Vagina (tissue), 2 donors: ENCODE data around the gene GRHPR. TPM values are rescaled to one million over a fixed set of nuclear protein-coding genes. Genes with fewer than 3 reads are reported as not detected.

Experiments used
- DNase-seq, 2 donors: peaks; one replicate each; pipeline ENCODE4 v3.0.0-alpha.2; 2017; ENCODE audit errors: extremely low spot score in 2 of 2
- H3K27ac ChIP-seq: fragments of 200-600 bp; sonication (generic); one replicate; pipeline ENCODE4 v1.5.1; 2019
- H3K27me3 ChIP-seq: fragments of 200-600 bp; sonication (generic); one replicate; pipeline ENCODE4 v1.5.1; 2019
- H3K36me3 ChIP-seq, 2 donors: fragments of 200-600 bp; sonication (generic); one replicate each; pipeline ENCODE4 v1.5.1; 2017 to 2019
- H3K4me1 ChIP-seq: fragments of 200-600 bp; sonication (generic); one replicate; pipeline ENCODE4 v1.5.1; 2019
- H3K4me3 ChIP-seq, 2 donors: fragments of 200-600 bp; sonication (generic); 1 replicate in 1 of 2; 2 replicates in 1 of 2; pipeline ENCODE4 v1.5.1; 2016 to 2019
- H3K9me3 ChIP-seq: fragments of 200-600 bp; sonication (generic); one replicate; pipeline ENCODE4 v1.5.1; 2019
- POLR2A ChIP-seq, 2 donors: fragments of 450-650 bp; IDR thresholded peaks; one replicate each; pipeline ENCODE4 v1.6.1; 2017; ENCODE audit warnings: antibody characterized with exemption in 2 of 2, mild to moderate bottlenecking in 2 of 2, moderate library complexity in 2 of 2
- POLR2AphosphoS5 ChIP-seq, 2 donors: sonication (generic); formaldehyde crosslinking; IDR thresholded peaks; one replicate each; pipeline ENCODE4 v1.9.0; 2017; ENCODE audit warnings: antibody characterized with exemption in 2 of 2, mild to moderate bottlenecking in 2 of 2, low read depth in 1 of 2; ENCODE audit not compliant: insufficient read depth in 1 of 2
- intact Hi-C: fragments of 100-400 bp; cut with DNase I; formaldehyde crosslinking; loops from one replicate; pipeline ENCODE4 v1.15.1; 2023
- total RNA-seq: library from RNA; depleted of rRNA; stranded (reverse); fragments of >200 nt; gene quantifications from one replicate; pipeline ENCODE4 v1.2.3, GENCODE V29; 2016
- TF ChIP-seq, protein P1 (sequence below), 3 experiments: fragments of 450-650 bp in 2 of 3; fragments of 200-600 bp in 1 of 3; sonication (generic) in 1 of 3; IDR thresholded peaks; one replicate each; pipeline ENCODE4 v1.5.1; 2017 to 2019; ENCODE audit warnings: antibody characterized with exemption in 3 of 3, mild to moderate bottlenecking in 2 of 3, moderate library complexity in 2 of 3

GRHPR gene
- total RNA-seq, 1 donor from 2014 or later, result 134 TPM

DNA sequence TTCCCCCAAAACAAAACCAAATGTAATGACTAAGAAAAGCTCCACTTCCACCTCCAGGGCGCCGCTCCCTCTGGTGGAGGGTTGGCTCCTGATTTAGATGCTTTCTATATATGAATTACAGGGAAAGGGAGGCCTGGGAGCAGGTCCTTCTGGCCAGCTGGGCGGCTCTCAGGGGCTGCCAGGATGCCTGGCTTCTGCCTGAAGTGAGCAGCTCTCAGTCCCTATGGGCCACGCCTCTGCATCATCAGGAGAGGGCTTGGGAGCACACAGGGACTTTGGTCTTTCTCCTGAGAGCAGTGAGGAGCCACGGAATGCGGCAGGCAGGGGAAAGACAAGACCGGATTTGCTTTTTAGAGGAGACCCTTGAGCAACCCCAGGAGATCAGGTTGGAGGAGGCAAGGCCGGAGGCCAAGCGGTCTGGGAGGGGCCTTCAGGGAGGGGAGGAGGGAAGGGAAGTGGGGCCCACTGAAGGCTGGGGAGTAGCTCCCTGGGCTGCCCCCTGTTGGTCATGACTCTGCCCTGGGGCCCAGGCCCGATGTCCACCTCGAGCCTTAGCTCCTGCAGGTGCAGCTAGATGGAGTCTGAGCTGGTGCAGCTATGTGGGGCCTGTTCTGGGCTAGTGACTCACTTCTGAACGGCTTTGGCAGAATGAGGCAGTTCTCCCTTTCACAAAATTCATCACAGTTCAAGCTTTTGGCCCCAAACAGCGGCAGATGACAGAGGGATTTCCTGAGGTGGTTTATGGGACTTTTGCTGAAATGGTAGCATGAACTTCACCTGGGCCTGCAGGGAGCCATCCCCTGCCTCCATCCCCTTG is 11.3 kb upstream of the GRHPR start:
- intact Hi-C loops, result no loop called here
- Histone ChIP-seq H3K4me1 (peaks cover 8% of the 10 kb centered on the region), H3K36me3 (no peaks in the 10 kb centered on the region), H3K9me3 (no peaks in the 10 kb centered on the region), H3K4me3 (no peak overlapping the region), H3K27ac (no peak overlapping the region), H3K27me3 (no peaks in the 10 kb centered on the region)
- DNase-seq, result no peak
- TF ChIP-seq POLR2A (IDR thresholded peaks at IDR 0.05) (no peak), POLR2AphosphoS5 (IDR thresholded peaks at IDR 0.05; ENCODE audit: insufficient read depth in 1 of 2, low read depth in 1 of 2) (no peak)
- TF ChIP-seq, protein P1, sequence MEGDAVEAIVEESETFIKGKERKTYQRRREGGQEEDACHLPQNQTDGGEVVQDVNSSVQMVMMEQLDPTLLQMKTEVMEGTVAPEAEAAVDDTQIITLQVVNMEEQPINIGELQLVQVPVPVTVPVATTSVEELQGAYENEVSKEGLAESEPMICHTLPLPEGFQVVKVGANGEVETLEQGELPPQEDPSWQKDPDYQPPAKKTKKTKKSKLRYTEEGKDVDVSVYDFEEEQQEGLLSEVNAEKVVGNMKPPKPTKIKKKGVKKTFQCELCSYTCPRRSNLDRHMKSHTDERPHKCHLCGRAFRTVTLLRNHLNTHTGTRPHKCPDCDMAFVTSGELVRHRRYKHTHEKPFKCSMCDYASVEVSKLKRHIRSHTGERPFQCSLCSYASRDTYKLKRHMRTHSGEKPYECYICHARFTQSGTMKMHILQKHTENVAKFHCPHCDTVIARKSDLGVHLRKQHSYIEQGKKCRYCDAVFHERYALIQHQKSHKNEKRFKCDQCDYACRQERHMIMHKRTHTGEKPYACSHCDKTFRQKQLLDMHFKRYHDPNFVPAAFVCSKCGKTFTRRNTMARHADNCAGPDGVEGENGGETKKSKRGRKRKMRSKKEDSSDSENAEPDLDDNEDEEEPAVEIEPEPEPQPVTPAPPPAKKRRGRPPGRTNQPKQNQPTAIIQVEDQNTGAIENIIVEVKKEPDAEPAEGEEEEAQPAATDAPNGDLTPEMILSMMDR (IDR thresholded peaks at IDR 0.05), result no peak

DNA sequence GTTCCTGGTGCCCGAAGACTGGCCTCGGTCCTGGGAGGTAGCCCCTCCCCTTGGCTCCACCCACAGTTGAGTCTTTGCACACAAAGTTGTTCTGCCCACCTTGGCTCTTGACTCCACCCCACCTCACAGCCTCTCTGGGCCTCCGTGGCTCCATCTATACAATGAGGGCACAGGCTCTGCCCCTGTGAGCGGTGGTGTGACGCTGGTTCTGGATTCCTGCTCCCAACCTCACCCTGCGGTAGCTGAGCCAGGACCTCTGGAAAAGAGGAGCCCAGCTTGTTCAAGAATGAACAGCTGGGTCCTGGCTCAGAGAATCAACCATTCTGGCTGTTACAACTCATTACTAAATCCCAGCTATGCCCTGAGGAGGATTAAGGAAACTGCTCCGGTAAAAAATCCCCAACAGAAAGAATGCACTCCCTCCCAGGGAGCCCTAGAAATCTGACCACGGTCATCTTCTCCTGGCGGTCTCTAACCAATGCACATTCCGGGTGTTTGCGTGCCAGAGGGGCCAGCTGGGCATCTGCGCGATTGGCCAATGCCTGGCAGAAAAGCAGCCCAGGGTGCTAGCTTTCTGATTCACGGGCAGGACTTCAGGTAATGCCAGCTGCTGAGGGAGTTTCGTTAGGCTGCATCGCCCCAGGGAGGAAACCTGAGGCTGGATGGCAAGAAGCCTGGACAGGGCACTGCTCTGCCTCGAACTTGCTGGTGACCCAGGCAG is 9.9 kb upstream of the GRHPR start:
- DNase-seq, result no peak
- TF ChIP-seq POLR2AphosphoS5 (IDR thresholded peaks at IDR 0.05; ENCODE audit: insufficient read depth in 1 of 2, low read depth in 1 of 2) (no peak), POLR2A (IDR thresholded peaks at IDR 0.05) (no peak)
- TF ChIP-seq, protein P1 (IDR thresholded peaks at IDR 0.05), result no peak
- Histone ChIP-seq H3K9me3 (no peaks in the 10 kb centered on the region), H3K4me3 (no peak overlapping the region), H3K27ac (no peak overlapping the region), H3K4me1 (peaks cover 8% of the 10 kb centered on the region), H3K36me3 (no peaks in the 10 kb centered on the region), H3K27me3 (no peaks in the 10 kb centered on the region)
- intact Hi-C loops, result no loop called here

DNA sequence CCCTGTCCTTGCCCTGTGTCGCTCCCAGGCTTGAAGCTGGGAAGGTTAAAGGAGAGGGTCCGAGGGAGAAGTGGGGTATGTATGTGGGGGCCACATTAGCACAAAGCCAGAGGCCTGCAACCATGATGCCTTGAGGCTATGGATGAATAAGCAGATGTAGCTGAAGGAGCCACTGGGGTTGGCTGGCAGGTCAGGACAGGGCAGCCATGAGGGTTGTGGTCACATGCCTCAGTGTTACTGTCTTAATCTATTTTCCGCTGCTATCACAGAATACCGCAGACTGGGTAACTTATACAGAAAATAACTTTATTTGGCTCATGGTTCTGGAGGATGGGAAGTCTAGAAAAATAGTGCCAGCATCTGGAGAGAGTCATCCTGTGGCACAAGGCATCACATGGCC is 9.2 kb upstream of the GRHPR start:
- H3K36me3 ChIP-seq, result no peaks in the 10 kb centered on the region
- H3K9me3 ChIP-seq, result no peaks in the 10 kb centered on the region
- no peak for DNase-seq
- H3K27ac ChIP-seq, result no peak overlapping the region
- peaks cover 8% of the 10 kb centered on the region for H3K4me1 ChIP-seq
- intact Hi-C loops, result no loop called here
- no peaks in the 10 kb centered on the region for H3K27me3 ChIP-seq
- TF ChIP-seq POLR2AphosphoS5 (IDR thresholded peaks at IDR 0.05; ENCODE audit: insufficient read depth in 1 of 2, low read depth in 1 of 2), result no peak
- TF ChIP-seq POLR2A (IDR thresholded peaks at IDR 0.05), result no peak
- TF ChIP-seq, protein P1 (IDR thresholded peaks at IDR 0.05), result no peak
- no peak overlapping the region for H3K4me3 ChIP-seq

DNA sequence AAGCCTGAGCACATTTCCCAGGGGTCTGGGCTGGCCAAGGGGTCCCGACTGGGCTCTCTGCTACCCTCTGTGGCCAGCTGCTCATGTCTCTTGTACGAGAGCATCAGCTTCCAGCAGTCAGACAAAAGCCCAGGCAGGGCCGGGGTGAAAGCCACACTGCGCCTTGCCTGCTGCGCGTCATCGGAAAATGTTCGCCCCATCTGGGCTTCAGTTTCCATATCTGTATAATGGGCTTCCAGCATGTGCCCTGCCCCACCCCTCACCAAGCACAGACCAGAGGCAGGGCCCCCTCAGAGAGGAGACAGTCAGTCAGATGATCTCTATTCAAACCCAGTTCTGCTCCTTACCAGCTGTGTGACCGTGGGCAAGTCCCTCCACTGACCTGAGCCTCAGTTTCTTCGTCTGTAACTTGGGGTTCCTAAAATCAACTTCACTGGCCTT is 8.0 kb upstream of the GRHPR start:
- TF ChIP-seq POLR2A (IDR thresholded peaks at IDR 0.05), result no peak
- TF ChIP-seq, protein P1 (IDR thresholded peaks at IDR 0.05), result no peak
- no peak for TF ChIP-seq POLR2AphosphoS5 (IDR thresholded peaks at IDR 0.05; ENCODE audit: insufficient read depth in 1 of 2, low read depth in 1 of 2)
- H3K36me3 ChIP-seq, result no peaks in the 10 kb centered on the region
- no peak overlapping the region for H3K27ac ChIP-seq
- no peak overlapping the region for H3K4me3 ChIP-seq
- H3K9me3 ChIP-seq, result no peaks in the 10 kb centered on the region
- peaks cover 8% of the 10 kb centered on the region for H3K4me1 ChIP-seq
- no peaks in the 10 kb centered on the region for H3K27me3 ChIP-seq
- DNase-seq, result no peak
- intact Hi-C loops, result no loop called here
